ENCODE measurements around the gene STIMATE.
A peak's percentile ranks its signal among the peaks of the same experiment; 100 is the strongest.

Gene STIMATE

GRCh38 chr3:52892625-52893311, 4.6 kb downstream of the STIMATE start:
- no peak for DNase-seq

- no peak for DNase-seq
These were observed 5.1 kb downstream of the STIMATE start for GRCh38 chr3:52892290-52892624.

GRCh38 chr3:52891615-52892081, 5.7 kb downstream of the STIMATE start:
- DNase-seq: no peak

GRCh38 chr3:52891164-52891563, 6.2 kb downstream of the STIMATE start:
- no peak for DNase-seq

GRCh38 chr3:52890735-52891134, 6.6 kb downstream of the STIMATE start:
- DNase-seq: no peak

- no peak for DNase-seq
These were observed 7.4 kb downstream of the STIMATE start for GRCh38 chr3:52889901-52890300.

GRCh38 chr3:52887166-52887565, 10.2 kb downstream of the STIMATE start:
- DNase-seq: no peak

GRCh38 chr3:52886049-52886730, 11.2 kb downstream of the STIMATE start:
- peak; percentile 6 for DNase-seq

GRCh38 chr3:52882377-52882776, 15.0 kb downstream of the STIMATE start:
- DNase-seq: no peak

GRCh38 chr3:52881871-52882270, 15.5 kb downstream of the STIMATE start:
- DNase-seq: no peak

GRCh38 chr3:52880474-52880873, 16.9 kb downstream of the STIMATE start:
- DNase-seq: no peak

- DNase-seq: no peak
These were observed 17.3 kb downstream of the STIMATE start for GRCh38 chr3:52880047-52880446.

- no peak for DNase-seq
These were observed 17.8 kb downstream of the STIMATE start for GRCh38 chr3:52879581-52879980.

GRCh38 chr3:52879090-52879489, 18.3 kb downstream of the STIMATE start:
- no peak for DNase-seq

GRCh38 chr3:52877085-52877484, 20.3 kb downstream of the STIMATE start:
- no peak for DNase-seq

GRCh38 chr3:52874864-52875587, 22.3 kb downstream of the STIMATE start:
- DNase-seq: no peak

- DNase-seq: no peak
These were observed 23.1 kb downstream of the STIMATE start for GRCh38 chr3:52874160-52874701.

GRCh38 chr3:52873433-52874159, 23.8 kb downstream of the STIMATE start:
- DNase-seq: no peak

- DNase-seq: no peak
These were observed 25.1 kb downstream of the STIMATE start for GRCh38 chr3:52872245-52872644.

- no peak for DNase-seq
These were observed 25.6 kb downstream of the STIMATE start for GRCh38 chr3:52871761-52872160.

- no peak for DNase-seq
These were observed 26.9 kb downstream of the STIMATE start for GRCh38 chr3:52870471-52870870.

- DNase-seq: peak; percentile 46
These were observed 30.9 kb downstream of the STIMATE start for GRCh38 chr3:52866427-52866826.

- no peak for DNase-seq
These were observed 31.4 kb downstream of the STIMATE start for GRCh38 chr3:52865994-52866393.
